Activated T-cell treated with anti-CD3 and anti-CD28 coated beads for 1 hour (primary cell): ENCODE measurements around the gene CERS1.

Experiments used
- DNase-seq: peaks from one replicate; pipeline ENCODE4 v3.0.0-alpha.2; 2020; ENCODE audit warnings: low read depth

The CERS1 gene

DNA sequence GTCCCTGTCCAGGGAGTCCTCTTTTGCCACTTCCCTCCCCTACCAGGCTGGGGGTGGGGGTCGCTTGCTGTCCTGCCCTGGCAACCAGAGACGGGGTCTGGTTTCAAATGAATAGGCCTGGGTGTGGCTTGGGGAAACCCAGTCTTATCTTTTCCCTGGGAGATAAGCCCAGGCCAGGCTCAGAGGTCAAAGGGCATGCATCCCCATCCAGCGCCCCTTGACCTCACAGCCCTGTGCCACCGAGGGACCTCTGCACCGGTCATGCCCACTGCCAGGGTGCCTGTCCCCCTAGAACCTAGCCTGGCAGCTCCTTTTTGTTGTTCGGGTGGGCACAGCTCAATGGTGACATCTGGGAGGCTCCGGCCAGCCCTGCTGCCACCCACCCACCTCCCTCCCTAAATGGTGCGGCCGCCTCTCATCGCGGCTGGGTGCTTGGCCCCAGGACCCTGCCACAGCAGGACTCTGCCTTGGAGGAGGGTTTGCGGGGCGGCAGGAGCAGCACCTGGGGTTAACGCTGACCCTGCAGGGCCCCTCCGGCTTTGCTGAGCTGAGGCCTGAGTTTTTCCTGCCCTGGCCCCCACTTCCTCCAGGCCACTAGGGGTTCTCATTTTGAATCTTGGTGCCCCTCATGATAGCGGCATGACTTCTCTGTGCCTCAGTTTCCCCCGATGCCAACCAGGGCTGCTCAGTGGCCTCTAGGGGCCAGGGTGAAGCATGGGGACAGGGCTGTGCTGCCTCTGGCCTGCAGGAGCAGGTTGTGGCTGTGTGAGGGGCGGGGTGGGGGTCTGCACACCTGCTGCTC is 2.9 kb upstream of the CERS1 start:
- no peak for DNase-seq

DNA sequence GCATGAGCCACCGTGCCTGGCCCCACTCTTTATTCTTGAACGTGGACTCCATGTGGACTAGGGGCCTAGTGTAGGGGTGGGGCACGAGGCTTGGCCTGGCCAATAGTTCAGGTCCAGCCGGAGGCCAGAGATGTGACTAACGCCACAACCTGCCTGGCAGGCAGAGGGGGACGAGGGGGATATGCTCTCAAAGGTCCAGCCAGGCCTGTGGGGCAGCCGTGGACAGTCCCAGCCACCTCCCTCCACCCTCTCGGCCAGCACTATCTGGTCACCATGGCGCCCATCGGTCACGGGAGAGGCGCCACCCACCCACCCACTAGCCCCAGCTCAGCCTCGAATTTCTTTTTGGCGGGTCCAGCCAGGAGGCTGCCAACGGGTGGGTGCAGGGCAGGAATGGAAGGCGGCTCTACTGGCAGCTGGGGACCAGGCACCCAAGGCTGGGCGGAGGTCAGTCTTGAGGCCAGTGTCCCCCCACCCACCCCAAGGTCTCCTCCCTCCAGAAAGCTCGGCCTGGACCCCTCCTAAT is 2.2 kb upstream of the CERS1 start:
- DNase-seq: no peak

DNA sequence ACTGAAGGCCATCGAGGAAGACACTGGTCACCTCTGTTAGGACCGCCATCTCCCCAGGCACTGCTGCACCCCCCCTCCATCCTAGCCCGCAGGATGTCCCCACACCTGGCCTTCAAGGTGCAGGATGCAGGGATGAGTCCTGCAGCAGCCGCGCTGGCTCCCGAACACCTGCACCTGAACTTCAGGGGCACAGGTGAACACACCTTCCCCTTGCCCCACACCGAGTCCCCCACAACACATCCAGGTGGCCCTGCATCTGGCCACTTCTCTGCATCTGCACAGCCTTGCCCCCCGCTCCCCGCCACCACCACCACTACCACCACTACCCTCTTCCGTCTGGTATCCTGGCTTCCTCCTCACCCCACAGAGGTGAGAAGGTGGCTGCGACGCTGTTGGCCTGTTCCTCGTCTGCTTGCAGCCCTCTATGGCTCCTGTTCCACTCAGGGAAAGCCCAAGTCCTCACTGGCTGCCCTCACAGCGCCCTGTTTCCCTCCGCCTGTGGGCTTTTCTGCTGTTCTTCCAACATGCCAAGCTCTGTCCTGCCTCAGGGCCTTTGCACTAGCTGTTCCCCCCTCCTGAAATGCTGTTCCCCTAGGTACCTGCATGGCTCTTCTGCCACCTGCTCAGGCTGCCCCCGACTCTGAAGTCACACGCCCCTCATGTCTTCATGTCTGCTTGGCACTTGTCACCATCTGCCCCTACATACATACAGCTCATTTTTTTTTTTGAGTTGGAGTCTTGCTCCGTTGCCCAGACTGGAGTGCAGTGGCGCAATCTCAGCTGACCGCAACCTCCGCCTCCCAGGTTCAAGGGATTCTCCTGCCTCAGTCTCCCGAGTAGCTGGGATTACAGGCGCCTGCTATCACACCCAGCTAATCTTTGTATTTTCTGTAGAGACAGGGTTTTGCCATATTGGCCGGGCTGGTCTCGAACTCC is 1.4 kb upstream of the CERS1 start:
- no peak for DNase-seq

DNA sequence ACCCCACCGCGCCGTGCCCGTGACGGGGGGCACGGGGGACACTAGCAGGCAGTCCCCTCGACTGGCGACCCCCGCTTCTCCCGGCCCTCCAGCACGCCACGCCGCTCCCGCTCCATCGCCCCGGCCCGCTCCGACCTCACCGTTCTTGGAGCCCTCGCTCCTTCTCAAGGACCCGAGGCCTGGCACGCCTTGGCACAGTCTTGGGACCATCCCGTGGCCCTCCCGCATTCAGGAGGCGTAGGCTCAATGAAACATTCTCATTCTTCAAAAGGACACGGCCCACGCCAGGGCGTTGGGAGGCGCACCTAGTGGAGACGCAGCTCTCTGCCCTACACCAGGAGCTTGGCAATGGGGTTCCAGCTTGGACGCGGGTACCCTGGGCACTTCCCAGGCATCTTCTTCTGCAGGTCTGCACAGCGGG is 473 bp upstream of the CERS1 start:
- DNase-seq: no peak

DNA sequence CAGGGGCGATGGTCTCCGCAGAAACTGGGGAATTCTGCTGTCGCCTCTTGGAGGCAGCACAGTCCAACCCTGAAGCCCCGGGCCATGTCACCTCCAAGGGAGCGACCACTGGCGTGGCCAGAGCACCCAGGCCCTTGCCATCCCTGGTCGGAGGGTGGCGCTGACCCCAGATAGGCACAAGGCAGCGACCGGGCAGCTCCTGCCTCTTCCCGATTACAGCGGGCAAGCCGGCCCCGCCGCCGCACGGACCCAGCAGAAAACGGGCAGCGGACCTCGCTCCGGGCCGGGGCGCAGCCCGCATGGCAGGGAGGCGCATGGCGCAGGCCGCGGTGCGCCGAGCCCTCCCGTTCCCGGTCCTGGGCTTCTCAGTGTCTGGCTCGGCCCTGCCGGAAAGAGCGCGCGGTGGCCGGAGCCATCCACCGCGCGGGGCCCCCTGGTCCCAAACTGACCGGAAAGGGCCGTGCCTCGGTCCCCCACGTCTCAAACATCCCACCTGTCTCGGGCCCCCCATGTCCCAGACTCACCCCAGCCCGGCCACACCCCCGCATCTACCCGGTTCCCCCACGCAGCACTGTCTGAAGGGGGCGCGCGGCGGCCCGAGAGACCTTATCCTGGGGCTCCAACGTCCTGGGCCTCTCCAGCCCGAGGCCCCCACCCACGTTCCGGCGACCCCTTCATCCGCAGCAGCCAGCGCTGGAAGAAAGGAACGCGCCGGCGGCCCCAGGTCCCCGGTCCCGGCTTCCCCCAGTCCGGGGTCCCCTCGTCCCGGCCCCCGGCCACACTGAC is 727 bp downstream of the CERS1 start:
- no peak for DNase-seq

DNA sequence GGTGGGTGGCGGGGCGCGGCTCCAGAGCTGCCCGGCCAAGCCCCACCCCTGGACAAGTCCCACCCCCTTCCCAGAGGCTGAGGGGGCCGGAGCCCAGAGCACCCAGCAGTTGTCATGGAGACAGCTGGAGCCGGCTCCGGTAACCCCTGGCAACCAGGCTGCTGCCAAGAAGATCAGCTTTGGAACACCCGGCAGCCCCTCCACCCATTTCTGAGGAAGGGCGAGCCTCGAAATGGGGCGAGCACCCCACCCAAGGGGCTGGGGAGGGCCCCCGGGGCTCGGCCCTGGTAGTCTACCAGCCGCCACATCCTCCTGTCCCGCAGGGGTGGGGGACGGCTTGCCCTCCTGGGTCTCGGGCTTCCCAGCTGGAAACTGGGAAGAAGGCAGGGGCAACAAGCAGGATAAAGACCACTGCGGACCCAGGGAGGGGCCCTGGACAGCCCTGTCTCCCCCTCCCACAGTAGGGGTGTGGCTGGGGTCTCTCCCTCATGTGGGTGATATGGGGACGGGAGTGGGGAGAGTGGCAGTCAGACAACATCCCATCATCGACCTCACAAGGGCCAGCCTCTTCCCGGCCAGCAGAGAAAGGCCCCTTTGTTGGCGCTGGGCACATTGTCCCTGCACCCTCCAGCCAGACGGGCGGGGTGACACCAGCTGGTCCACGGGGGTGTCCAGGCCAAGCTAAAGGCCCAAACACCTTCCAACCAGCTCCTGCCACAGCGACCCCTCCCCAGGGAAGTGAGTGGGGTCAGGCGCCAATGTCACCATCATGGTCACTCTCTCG is 1.5 kb downstream of the CERS1 start:
- DNase-seq: no peak

DNA sequence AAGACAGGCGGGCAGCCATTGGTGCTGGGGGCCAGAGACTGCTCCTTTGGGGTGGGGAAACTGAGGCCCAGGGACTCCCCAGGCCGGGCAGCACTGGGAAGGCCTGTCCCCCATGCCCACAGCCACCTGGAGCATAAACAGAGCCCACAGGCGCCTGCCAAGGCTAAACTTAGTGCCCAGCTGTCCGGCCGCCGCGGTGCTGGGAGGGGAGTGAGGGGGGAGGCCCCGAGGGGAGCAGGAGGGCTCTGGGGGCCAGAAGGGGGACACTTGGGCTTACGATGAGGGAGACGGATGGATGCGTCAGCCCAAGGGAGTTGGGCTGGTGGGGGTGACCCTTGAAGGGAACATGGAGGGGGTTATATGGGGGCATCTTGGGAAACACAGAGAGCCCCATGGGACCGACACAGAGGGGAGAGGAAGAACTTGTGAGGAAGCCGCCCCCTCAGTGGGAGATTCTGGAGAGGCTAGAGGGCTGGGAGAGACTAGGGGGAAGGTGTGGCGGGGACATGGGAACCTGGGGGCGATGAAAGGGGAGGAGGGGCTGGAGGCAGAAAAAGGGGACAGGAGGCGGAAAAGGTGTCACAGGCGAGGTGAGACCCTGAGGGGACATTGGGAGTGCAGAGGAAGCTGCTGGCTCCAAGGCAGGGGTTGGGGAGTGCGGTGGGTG is 2.2 kb downstream of the CERS1 start:
- DNase-seq: no peak

DNA sequence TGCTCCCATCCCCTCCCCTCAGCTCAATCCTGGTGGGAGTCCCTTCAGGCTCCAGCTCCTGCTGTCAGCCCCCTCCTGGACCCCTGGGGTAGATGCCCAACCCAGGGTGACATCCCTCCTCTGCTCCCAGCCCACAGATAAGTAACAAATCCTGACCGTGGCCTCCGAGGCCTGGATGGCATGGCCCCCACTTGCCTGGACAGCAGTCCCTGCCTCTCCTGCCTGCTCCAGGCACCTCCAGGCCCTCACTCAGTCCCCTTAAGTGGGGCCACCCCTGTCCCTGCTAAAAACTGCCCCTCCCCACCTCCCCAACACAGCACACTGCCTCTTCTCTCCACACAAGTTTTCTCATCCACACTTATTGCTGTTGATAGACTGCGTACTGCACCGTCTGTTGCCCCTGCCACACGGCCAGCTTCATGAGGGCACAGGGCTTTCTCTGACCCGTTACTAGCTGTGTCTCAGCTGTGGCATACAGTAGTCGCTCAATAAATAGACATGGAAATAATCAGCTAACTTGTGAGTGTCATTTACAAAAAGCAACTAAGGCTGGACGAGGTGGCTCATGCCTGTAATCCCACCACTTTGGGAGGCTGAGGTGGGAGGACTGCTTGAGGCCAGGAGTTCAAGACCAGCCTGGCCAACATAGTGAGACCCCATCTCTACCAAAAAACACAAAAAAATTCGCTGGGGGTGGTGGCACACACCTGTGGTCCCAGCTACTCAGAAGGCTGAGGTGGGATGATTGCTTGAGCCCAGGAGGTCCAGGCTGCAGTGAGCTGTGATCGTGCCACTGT is 5.8 kb downstream of the CERS1 start:
- DNase-seq: no peak

DNA sequence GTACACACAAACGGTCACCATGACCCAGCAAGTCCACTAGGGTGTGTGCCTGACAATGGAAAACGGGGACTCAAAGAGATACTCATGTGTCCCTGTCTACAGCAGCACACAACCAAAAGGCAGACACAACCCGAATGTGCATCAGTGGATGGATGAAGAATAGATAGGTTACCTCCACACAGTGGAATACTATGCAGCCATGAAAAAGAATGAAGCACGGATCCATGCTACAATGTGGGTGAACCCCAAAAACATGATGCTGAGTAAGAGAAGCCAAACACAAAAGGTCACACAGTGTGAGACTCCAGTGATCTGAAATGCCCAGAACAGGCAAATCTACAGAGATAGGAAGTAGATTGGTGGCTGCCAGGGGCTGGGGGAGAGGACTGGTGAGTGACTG is 9.0 kb downstream of the CERS1 start:
- no peak for DNase-seq

DNA sequence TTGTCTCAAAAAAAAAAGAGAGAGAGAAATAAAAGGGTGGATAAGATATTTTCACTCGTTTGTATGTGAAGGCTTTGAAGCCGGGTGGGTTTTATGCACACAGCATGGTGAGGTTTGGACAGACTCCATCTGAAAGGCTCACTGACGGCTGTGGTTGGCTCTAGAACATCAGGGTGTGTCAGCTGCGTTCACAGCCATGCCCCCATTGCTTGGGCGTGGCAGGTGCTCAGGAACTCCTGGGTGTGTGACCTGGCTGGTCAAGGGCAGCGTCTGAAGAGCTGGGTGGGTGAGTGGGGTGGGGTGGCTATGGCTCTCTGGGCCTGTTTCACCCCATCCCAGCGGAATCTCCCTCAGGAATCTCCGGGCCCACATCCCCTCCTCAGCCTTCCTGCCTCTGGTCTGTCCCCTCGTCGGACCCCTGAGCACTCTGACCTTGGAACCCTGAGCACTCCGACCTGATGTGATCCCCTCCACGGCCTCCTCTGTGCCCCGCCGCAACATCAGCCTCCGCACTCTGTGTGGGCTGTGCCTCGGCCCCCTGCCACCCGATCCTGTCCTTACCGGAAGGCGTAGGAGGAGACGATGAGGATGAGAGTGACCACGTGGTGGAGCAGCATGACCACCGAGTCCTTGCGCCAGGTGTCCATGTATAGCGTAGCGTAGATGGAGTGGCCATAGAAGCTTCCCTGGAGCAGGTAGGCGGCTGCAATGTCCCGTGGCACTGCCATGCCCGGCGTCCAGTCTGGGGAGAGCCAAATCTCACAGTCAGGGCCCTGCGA is 12.2 kb downstream of the CERS1 start:
- DNase-seq: no peak

DNA sequence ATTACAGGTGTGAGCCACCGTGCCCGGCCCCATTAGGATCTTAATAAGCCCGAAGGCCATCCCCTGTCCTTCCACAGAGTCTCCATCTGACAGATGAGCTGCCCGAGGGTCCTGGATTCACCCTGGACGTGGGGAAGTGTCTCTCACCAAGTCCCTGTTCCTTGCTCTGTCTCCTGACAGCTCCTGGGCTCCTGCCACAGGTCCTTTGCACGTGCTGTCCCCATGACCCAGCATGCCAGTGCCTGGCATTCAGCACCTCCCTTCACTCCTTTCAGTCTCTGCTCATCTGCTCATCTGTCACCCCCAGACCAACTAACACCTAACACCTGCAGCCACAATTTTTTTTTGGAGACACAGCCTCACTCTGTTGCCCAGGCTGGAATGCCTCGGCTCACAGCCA is 14.5 kb downstream of the CERS1 start:
- no peak for DNase-seq

DNA sequence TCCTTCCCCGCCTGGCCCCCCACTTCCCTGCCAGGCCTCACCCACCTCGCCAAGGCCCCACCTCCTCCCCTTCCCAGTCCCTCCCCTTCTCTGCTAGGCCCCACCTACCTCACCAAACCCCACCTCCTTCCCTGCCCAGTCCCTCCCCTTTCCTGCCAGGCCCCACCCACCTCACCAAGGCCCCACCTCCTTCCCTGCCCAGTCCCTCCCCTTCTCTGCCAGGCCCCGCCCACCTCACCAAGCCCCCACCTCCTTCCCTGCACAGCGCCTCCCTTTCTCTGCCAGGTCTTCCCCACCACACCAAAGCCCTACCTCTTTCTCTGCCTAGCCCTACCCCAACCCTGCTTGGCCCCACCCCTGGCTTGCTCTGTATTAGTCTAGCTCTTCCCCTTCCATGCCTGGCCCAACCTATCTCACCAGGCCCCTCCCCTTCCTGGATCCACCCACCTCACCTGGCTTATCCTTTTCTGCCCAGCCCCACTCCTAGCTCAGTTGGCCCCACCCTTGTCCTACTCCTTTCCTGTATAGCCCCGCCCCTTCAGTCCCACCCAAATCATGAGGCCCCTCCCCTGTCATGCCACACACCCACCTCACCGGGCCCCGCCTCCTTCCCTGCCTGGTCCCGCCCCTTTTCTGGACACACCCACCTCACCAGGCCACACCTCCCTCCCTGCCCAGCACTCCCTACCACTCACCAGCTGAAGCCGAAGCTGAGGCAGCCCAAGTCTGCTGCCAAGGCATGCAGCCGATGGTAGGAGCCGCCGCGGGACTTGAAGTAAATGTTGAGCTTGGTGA is 16.2 kb downstream of the CERS1 start:
- DNase-seq: no peak

DNA sequence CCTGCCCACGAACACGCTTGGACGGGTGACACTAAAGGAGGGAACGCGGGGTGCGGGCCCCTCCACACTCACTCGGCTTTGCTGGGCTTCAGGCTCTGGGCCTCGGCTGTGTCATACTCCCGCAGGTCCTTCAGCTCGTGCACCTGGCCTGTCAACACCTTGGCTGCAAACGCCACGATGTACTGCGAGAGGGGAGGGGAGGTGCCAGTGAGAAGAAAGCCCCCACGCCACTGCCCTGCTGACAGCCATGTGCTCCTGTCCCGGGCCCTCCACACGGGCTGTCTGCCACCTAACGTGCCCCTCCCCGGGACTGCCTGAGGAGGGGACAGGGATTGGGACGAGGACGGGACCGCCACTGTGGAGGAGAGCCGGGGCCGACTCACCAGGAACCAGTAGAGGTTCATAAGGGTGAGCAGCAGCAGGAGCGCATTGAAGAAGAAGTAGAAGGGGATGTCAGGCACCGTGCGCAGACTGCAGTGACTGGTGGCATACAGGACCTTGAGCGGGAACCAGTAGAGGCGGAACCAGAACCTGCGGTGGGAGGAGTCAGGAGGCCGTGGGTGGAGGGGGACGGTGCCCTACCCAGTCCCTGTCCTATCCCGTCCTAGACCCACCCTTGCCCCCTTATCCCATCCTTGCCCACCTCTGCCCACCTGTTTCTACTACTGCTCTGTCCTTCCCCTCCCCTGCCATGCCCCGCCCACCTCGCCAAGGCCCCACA is 16.9 kb downstream of the CERS1 start:
- no peak for DNase-seq

DNA sequence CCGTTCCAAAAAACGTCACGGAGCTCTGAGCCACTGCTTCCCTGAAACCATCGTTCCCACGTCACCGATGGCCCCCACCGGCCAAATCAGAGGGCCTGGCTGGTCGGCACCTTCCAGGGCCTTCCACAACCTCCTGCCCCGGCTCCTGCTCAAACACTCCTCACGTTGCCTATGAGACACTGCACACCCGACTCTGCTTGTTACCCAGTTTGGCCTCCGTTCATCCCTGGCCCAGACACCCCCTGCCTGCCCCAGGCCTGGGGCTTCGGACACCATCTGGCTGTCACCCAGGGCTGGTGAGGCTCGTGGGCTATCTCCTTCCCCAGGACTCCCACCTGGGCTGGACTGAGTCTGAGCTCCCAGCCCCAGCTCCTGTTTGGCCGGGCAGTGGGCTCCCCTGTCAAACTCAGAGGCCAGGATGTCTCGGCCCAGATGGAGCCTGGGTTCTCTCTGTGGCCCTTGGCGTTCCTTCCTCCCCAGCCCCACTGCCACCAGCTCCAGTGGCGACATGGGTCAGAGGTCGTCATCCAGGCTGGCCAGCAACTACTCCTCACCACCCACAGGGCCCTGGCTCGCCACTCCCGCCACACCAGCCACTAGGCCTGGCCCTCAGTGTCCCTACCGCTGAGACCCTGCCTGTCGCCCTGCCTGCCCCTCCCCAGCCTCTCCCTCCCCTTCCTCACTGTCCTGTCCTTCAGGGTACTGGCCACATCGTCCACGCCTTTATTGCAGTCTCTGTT is 17.7 kb downstream of the CERS1 start:
- no peak for DNase-seq

DNA sequence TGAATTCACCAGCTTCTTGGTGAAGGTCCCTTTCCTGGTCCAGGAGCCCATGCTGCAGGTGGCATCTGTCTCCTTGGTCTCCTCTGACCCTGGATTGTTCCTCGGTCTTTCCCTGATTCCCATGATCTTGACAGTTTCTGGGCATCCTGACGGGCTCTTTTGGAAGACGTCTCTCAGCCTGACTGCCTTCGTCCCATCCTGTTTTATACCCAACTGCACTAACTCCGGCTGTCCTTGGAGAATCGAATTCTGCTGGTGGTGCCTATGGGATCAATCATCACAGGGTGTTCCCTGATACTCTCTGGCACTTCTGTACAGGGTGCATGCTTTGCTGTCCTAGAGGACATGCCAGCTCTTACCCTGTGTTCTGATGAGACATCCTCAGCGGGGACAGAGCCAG is 19.1 kb downstream of the CERS1 start:
- no peak for DNase-seq

DNA sequence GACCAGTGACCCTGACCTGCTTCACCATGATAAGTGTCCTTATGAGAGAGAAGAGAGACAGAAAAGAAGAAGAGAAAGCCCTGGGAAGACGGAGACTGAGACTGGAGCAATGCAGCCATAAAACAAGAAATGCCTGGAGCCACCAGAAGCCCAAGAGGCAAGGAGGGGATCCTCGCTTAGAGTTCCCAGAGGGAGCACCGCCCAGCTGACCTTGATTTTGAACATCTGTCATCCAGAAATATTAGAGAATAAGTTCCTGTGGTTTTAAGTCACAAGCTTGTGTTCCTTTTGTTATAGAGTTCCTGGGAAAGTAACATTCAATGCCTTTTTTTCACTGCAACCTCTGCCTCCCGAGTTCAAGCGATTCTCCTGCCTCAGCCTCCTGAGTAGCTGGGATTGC is 20.2 kb downstream of the CERS1 start:
- DNase-seq: no peak

DNA sequence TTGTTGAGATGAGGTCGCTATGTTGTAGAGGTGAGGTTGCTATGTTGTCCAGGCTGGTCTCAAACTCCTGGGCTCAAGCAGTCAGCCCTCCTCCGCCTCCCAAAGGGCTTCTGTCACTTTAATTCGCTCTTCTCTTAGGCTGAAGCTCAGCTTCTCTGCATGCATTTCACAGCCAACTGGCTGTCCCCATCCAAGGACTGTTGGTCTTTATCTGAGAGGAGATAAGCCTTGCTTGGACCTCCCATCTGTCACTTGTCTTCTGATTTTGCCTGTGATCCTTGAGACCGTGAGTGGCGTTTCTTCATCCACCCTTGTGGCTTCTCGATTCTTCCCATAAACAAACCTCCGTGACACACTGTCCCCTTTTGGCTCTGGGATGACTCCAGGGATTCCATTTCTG is 24.4 kb downstream of the CERS1 start:
- no peak for DNase-seq
